Loucy (cell line): ENCODE data around the gene CNTNAP2.

ENCODE experiments used
- EZH2phosphoT487 ChIP-seq: fragments of 200-600 bp; IDR thresholded peaks from 2 replicates; pipeline ENCODE4 v1.6.1; 2018; ENCODE audit warnings: antibody characterized with exemption, mild to moderate bottlenecking, moderate library complexity, borderline replicate concordance
- TF ChIP-seq, protein P1 (sequence below): fragments of 200-600 bp; sonication (generic); conservative IDR thresholded peaks from 2 replicates; pipeline ENCODE4 v1.5.1; 2014; ENCODE audit warnings: mild to moderate bottlenecking, antibody characterized with exemption, low read length

DNA sequence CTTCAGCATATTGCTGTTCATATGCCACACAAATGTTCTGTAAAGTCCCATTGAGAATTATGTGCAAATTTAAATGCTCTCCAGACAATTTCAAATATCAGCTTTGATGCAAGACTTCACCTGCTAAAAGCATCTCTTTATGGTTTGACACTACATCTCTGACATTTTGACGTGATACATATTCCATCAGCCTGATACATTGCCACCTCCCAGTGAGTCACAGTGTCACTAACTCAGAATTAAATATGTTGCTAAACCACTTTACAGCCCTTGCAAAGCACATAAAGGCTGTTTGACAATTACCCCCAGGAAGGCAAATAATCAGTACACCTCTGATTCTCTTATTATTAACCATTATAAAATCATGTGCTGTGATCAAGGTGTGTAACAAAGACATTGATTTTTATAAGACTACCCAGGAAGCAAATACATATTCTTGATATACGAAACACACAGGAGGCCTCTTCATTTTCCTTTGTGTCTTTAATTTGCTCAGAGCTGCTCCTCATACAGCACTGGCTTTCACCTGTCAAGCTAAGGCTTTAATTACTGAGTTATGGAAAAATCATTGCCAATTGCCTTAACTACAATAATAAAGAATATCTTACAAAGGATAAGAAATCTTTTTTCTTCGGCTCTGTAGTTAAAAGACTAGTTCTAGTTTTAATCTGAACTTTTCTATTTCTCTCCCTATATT is 1926.5 kb downstream of the CNTNAP2 start:
- TF ChIP-seq EZH2phosphoT487: no peak
- TF ChIP-seq, protein P1, sequence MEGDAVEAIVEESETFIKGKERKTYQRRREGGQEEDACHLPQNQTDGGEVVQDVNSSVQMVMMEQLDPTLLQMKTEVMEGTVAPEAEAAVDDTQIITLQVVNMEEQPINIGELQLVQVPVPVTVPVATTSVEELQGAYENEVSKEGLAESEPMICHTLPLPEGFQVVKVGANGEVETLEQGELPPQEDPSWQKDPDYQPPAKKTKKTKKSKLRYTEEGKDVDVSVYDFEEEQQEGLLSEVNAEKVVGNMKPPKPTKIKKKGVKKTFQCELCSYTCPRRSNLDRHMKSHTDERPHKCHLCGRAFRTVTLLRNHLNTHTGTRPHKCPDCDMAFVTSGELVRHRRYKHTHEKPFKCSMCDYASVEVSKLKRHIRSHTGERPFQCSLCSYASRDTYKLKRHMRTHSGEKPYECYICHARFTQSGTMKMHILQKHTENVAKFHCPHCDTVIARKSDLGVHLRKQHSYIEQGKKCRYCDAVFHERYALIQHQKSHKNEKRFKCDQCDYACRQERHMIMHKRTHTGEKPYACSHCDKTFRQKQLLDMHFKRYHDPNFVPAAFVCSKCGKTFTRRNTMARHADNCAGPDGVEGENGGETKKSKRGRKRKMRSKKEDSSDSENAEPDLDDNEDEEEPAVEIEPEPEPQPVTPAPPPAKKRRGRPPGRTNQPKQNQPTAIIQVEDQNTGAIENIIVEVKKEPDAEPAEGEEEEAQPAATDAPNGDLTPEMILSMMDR: no peak
